H1 (cell line): ENCODE results near the gene GRIK4. TPM values are rescaled to one million over a fixed set of nuclear protein-coding genes. Genes with fewer than 3 reads are reported as not detected.
A peak's percentile ranks its signal among the peaks of the same experiment; 100 is the strongest.
"Not testable (repeated sequence)": the region's sequence is repeated elsewhere in the genome, so short reads cannot be mapped to it uniquely, and the experiment has no call there.

ENCODE experiments used
- CTCF ChIA-PET: fragments of 300-600 bp; sonication (Branson Sonifier 250); formaldehyde crosslinking; loops from one replicate; lab custom pipeline; 2021; ENCODE audit not compliant: partially characterized antibody; lab: Charles Lee
- POLR2A ChIA-PET: fragments of 300-600 bp; sonication (Branson Sonifier 250); formaldehyde crosslinking; loops from one replicate; lab custom pipeline; 2021; ENCODE audit warnings: inconsistent platforms; ENCODE audit not compliant: partially characterized antibody; lab: Charles Lee
- DNase-seq, 2 experiments: peaks; one replicate each; pipeline versions ENCODE4 v3.0.0 to v3.0.0-alpha.2; 2010 to 2022; ENCODE audit warnings: low spot score in 2 of 2, low read depth in 1 of 2, mixed read lengths in 1 of 2
- FAIRE-seq: peaks from 2 replicates; lab custom pipeline; 2011; peaks lifted over from hg19 to GRCh38; lab: Jason Lieb, UNC
- H2AFZ ChIP-seq: 2 replicates; pipeline ENCODE4 v1.8.1; 2012; ENCODE audit warnings: low read length, inconsistent platforms
- H2AK5ac ChIP-seq: 2 replicates; pipeline ENCODE4 v1.6.1; 2013; ENCODE audit warnings: low read depth, low read length
- H2BK120ac ChIP-seq: replicated peaks from 2 replicates; pipeline ENCODE3; 2013; ENCODE audit warnings: low read depth, low read length, inconsistent platforms
- H2BK12ac ChIP-seq: 2 replicates; pipeline ENCODE4 v1.6.1; 2013; ENCODE audit warnings: low read depth, low read length
- H2BK15ac ChIP-seq: 2 replicates; pipeline ENCODE4 v1.6.1; 2013; ENCODE audit warnings: low read length
- H2BK20ac ChIP-seq: 2 replicates; pipeline ENCODE4 v1.6.1; 2013; ENCODE audit warnings: low read length
- H2BK5ac ChIP-seq: 2 replicates; pipeline ENCODE4 v1.6.1; 2013; ENCODE audit warnings: low read depth, low read length
- H3K14ac ChIP-seq: 2 replicates; pipeline ENCODE4 v1.6.1; 2013; ENCODE audit warnings: inconsistent platforms; ENCODE audit not compliant: insufficient read length
- H3K18ac ChIP-seq: 2 replicates; pipeline ENCODE4 v1.6.1; 2013; ENCODE audit warnings: low read length; ENCODE audit errors: extremely low read depth
- H3K23ac ChIP-seq: 2 replicates; pipeline ENCODE4 v1.6.1; 2013; ENCODE audit warnings: inconsistent platforms; ENCODE audit not compliant: insufficient read length
- H3K23me2 ChIP-seq: 2 replicates; pipeline ENCODE4 v1.6.1; 2013; ENCODE audit warnings: low read depth, low read length
- H3K27ac ChIP-seq: 2 replicates; pipeline ENCODE4 v1.6.1; 2011; ENCODE audit warnings: low read depth, low read length, inconsistent platforms
- H3K27me3 ChIP-seq, 4 experiments: replicated peaks in 1 of 4; 1 replicate in 1 of 4; 2 replicates in 3 of 4; pipeline versions ENCODE4 v1.6.1 to v1.8.1; 2011 to 2013; ENCODE audit warnings: low read length in 3 of 4, mild to moderate bottlenecking in 3 of 4, inconsistent platforms in 2 of 4, mixed read lengths in 2 of 4, moderate library complexity in 1 of 4; ENCODE audit not compliant: control insufficient read depth in 3 of 4, insufficient read depth in 3 of 4; ENCODE audit errors: extremely low read depth in 1 of 4
- H3K36me3 ChIP-seq, 4 experiments: 2 replicates each; pipeline versions ENCODE4 v1.6.1 to v1.8.1; 2011 to 2013; ENCODE audit warnings: mild to moderate bottlenecking in 4 of 4, low read length in 3 of 4, moderate library complexity in 2 of 4, control low read depth in 1 of 4, inconsistent platforms in 1 of 4; ENCODE audit not compliant: insufficient read depth in 4 of 4, control insufficient read depth in 2 of 4
- H3K4ac ChIP-seq: replicated peaks from 2 replicates; pipeline ENCODE3; 2013; ENCODE audit warnings: low read length, low read depth, mixed read lengths, inconsistent platforms; ENCODE audit not compliant: insufficient read length
- H3K4me1 ChIP-seq, 4 experiments: replicated peaks in 1 of 4; 1 replicate in 1 of 4; 2 replicates in 3 of 4; pipeline versions ENCODE4 v1.6.1 to v1.8.1; 2011 to 2013; ENCODE audit warnings: low read length in 3 of 4, inconsistent platforms in 2 of 4, mixed read lengths in 1 of 4; ENCODE audit not compliant: insufficient read depth in 4 of 4, control insufficient read depth in 3 of 4
- H3K4me2 ChIP-seq, 2 experiments: 2 replicates each; pipeline versions ENCODE4 v1.6.1 to v1.8.1; 2011 to 2013; ENCODE audit warnings: low read depth in 2 of 2, low read length in 2 of 2, control low read depth in 1 of 2, inconsistent platforms in 1 of 2, mild to moderate bottlenecking in 1 of 2; ENCODE audit not compliant: insufficient read depth in 1 of 2
- H3K4me3 ChIP-seq, 4 experiments: fragments of 200-600, 300-600 bp in 1 of 4; sonication (generic), shearing (Covaris generic), sonication (Bioruptor Twin) in 1 of 4; 2 replicates each; pipeline versions ENCODE4 v1.5.1 to v1.8.1; 2011 to 2016; ENCODE audit warnings: low read length in 4 of 4, low read depth in 3 of 4, control low read depth in 2 of 4, inconsistent platforms in 2 of 4, mild to moderate bottlenecking in 2 of 4, mixed read lengths in 1 of 4, moderate library complexity in 1 of 4; ENCODE audit not compliant: insufficient read depth in 2 of 4; ENCODE audit errors: extremely low read depth in 1 of 4
- H3K56ac ChIP-seq: replicated peaks from 2 replicates; pipeline ENCODE3; 2013; ENCODE audit warnings: low read depth, mild to moderate bottlenecking, mixed read lengths, low read length, inconsistent platforms; ENCODE audit not compliant: insufficient read length
- H3K79me1 ChIP-seq: 2 replicates; pipeline ENCODE4 v1.6.1; 2013; ENCODE audit warnings: low read depth, low read length, control low read depth
- H3K79me2 ChIP-seq, 2 experiments: 2 replicates each; pipeline versions ENCODE4 v1.6.1 to v1.8.1; 2012 to 2013; ENCODE audit warnings: low read length in 2 of 2, mild to moderate bottlenecking in 2 of 2, inconsistent platforms in 1 of 2; ENCODE audit not compliant: insufficient read depth in 2 of 2, control insufficient read depth in 1 of 2
- H3K9ac ChIP-seq, 4 experiments: replicated peaks in 1 of 4; 1 replicate in 1 of 4; 2 replicates in 3 of 4; pipeline versions ENCODE4 v1.6.1 to v1.8.1; 2011 to 2013; ENCODE audit warnings: low read depth in 3 of 4, low read length in 3 of 4, control low read depth in 2 of 4, mild to moderate bottlenecking in 2 of 4, moderate library complexity in 2 of 4, inconsistent platforms in 1 of 4; ENCODE audit errors: extremely low read depth in 1 of 4
- H3K9me3 ChIP-seq, 2 experiments: 2 replicates each; pipeline versions ENCODE4 v1.6.1 to v1.8.1; 2012 to 2013; ENCODE audit warnings: mild to moderate bottlenecking in 2 of 2, moderate library complexity in 2 of 2, control low read depth in 1 of 2, inconsistent platforms in 1 of 2, low read depth in 1 of 2, low read length in 1 of 2, mixed read lengths in 1 of 2; ENCODE audit not compliant: insufficient read depth in 2 of 2
- H4K20me1 ChIP-seq, 2 experiments: replicated peaks in 1 of 2; 2 replicates each; pipeline versions ENCODE3 to v1.8.1; 2011 to 2013; ENCODE audit warnings: inconsistent platforms in 2 of 2, low read length in 2 of 2, mild to moderate bottlenecking in 1 of 2; ENCODE audit not compliant: insufficient read depth in 2 of 2, control insufficient read depth in 1 of 2
- H4K5ac ChIP-seq: 2 replicates; pipeline ENCODE4 v1.6.1; 2013; ENCODE audit warnings: low read length, low read depth, mixed read lengths, inconsistent platforms; ENCODE audit not compliant: insufficient read length
- H4K8ac ChIP-seq: 2 replicates; pipeline ENCODE4 v1.8.0; 2013; ENCODE audit warnings: mild to moderate bottlenecking, moderate library complexity, low read length, inconsistent platforms; ENCODE audit not compliant: insufficient read depth; ENCODE audit errors: extremely low read depth
- H4K91ac ChIP-seq: replicated peaks from 2 replicates; pipeline ENCODE3; 2013; ENCODE audit warnings: low read length, mixed read lengths, inconsistent platforms; ENCODE audit not compliant: insufficient read length
- WGBS, 2 experiments: shearing (Covaris generic) in 1 of 2; methylation state at CpG; one replicate each; pipeline versions ENCODE4 v1.1.6 to v1.1.7; 2013 to 2015; ENCODE audit warnings: low lambda C conversion rate in 2 of 2, mixed read lengths in 2 of 2, inconsistent platforms in 1 of 2, low coverage in 1 of 2, missing lambda C conversion rate in 1 of 2; ENCODE audit not compliant: insufficient replicate concordance in 2 of 2, insufficient coverage in 1 of 2, insufficient read length in 1 of 2; ENCODE audit errors: extremely low coverage in 1 of 2, missing lambda C conversion rate in 1 of 2; 5-methylcytosine and 5-hydroxymethylcytosine counted together
- polyA plus RNA-seq, 7 experiments: library from polyadenylated mRNA; depleted of rRNA in 3 of 7; stranded (reverse) in 5 of 7; unstranded in 2 of 7; fragments of >200 nt in 5 of 7; fragments of 200-250 nt in 2 of 7; gene quantifications; 1 replicate in 5 of 7; 2 replicates in 1 of 7; 4 replicates in 1 of 7; pipeline versions ENCODE4 v1.2.1 to v1.2.3, GENCODE V29; 2011 to 2013; ENCODE audit warnings: missing spikeins in 2 of 7, mixed read lengths in 2 of 7
- total RNA-seq: library from RNA; stranded (reverse); fragmentation: NEBNext Ultra II Directional; extraction: Animal tissue kit (Norgen Biotek cat#: 25700); gene quantifications from 2 replicates; pipeline ENCODE4 v1.2.1, GENCODE V29; 2021

GRIK4 gene
- total and polyA plus RNA-seq, 2 of the 8 experiments (the other 6 are each of a cell fraction or from before 2014, with no cell fraction given), result 1.2 to 2.9 TPM

- H3K4me3 ChIP-seq, result peak overlapping the region in 1 of 4 experiments; percentile 19; a peak in 1 of 8 replicates
These were observed 8.0 kb upstream of the GRIK4 start for GRCh38 chr11:120503529-120503928.

More at GRCh38 chr11:120503529-120503928, 8.0 kb upstream of the GRIK4 start:
- Histone ChIP-seq H4K5ac (peak overlapping the region; percentile 83), H3K4me1 (peaks cover 4 to 24% (median 16%) of the 10 kb centered on the region in 4 experiments; a peak in 5 of 7 replicates), H3K4me2 (peak overlapping the region; percentile 28 to 38; a peak in 3 of 4 replicates)
- H2AFZ ChIP-seq, H3K23ac ChIP-seq, H2BK15ac ChIP-seq, H2BK12ac ChIP-seq, H2BK120ac ChIP-seq, H3K79me2 ChIP-seq, H3K9me3 ChIP-seq, H2BK5ac ChIP-seq, H2BK20ac ChIP-seq, H4K20me1 ChIP-seq, H3K18ac ChIP-seq, H3K14ac ChIP-seq, H4K8ac ChIP-seq, H3K27me3 ChIP-seq, H3K27ac ChIP-seq, H3K23me2 ChIP-seq, H3K79me1 ChIP-seq, H4K91ac ChIP-seq, H3K56ac ChIP-seq, H3K36me3 ChIP-seq, DNase-seq, H3K4ac ChIP-seq, H2AK5ac ChIP-seq, H3K9ac ChIP-seq, FAIRE-seq: not testable (repeated sequence)
- POLR2A ChIA-PET, result interaction anchor here (1.0 kb wide), 1 partner anchor 23 kb away, joined by 4 read pairs; no protein-coding TSS in a partner anchor
- CTCF ChIA-PET, result interaction anchor here (0.6 to 4.4 kb wide), 8 partner anchors 8 to 273 kb away, joined by 3 to 30 read pairs (median 4); partner anchors contain the start of gene GRIK4
- 72% methylated on average over 3 of the region's 3 CpGs; no CpG with 5 or more reads in 1 of the 2 experiments for WGBS, 2 experiments
